NT2/D1 (cell line): ENCODE data around the gene GCK.

Experiments
- DNase-seq: peaks from one replicate; pipeline ENCODE4 v3.0.0-alpha.2; 2011; ENCODE audit warnings: low read depth, low spot score
- H3K27me3 ChIP-seq: 2 replicates; pipeline ENCODE4 v1.6.0; 2011; ENCODE audit warnings: mild to moderate bottlenecking; ENCODE audit not compliant: insufficient read length, insufficient read depth
- H3K36me3 ChIP-seq: 2 replicates; pipeline ENCODE4 v1.6.1; 2011; ENCODE audit warnings: mild to moderate bottlenecking, low read length, mixed read lengths; ENCODE audit not compliant: insufficient read depth, insufficient read length
- H3K4me1 ChIP-seq: 2 replicates; pipeline ENCODE4 v1.5.1; 2011; ENCODE audit not compliant: insufficient read depth, insufficient read length
- H3K4me3 ChIP-seq: 2 replicates; pipeline ENCODE4 v1.5.1; 2011; ENCODE audit warnings: low read depth; ENCODE audit not compliant: insufficient read length
- H3K9ac ChIP-seq: 2 replicates; pipeline ENCODE4 v1.6.0; 2011; ENCODE audit warnings: low read depth; ENCODE audit not compliant: insufficient read length
- H3K9me3 ChIP-seq: 2 replicates; pipeline ENCODE4 v1.5.1; 2011; ENCODE audit warnings: mild to moderate bottlenecking, low read length; ENCODE audit not compliant: insufficient read depth
- SUZ12 ChIP-seq: IDR thresholded peaks from 2 replicates; pipeline ENCODE4 v1.6.1; 2011; ENCODE audit not compliant: insufficient read length, insufficient read depth; ENCODE audit errors: extremely low read depth
- YY1 ChIP-seq: IDR thresholded peaks from 2 replicates; pipeline ENCODE4 v1.6.1; 2011; ENCODE audit not compliant: insufficient read length, insufficient read depth
- ZNF274 ChIP-seq: IDR thresholded peaks from 2 replicates; pipeline ENCODE4 v1.6.1; 2011; ENCODE audit warnings: mild to moderate bottlenecking, low read depth, low read length

GCK gene

DNA sequence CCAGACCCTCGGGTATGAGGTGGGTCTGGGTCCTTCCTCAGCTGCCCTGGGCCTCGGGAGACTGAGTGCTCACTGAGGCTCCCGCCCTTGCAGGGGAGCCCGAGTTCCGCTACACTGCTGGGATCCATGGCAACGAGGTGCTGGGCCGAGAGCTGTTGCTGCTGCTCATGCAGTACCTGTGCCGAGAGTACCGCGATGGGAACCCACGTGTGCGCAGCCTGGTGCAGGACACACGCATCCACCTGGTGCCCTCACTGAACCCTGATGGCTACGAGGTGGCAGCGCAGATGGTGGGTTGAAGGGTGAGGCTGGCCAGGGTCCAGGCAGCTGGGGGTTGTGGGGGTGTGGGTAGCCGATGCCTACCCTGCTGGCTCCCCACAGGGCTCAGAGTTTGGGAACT, 77.5 kb downstream of the GCK start:
- no peaks in the 10 kb centered on the region for H3K27me3 ChIP-seq

DNA sequence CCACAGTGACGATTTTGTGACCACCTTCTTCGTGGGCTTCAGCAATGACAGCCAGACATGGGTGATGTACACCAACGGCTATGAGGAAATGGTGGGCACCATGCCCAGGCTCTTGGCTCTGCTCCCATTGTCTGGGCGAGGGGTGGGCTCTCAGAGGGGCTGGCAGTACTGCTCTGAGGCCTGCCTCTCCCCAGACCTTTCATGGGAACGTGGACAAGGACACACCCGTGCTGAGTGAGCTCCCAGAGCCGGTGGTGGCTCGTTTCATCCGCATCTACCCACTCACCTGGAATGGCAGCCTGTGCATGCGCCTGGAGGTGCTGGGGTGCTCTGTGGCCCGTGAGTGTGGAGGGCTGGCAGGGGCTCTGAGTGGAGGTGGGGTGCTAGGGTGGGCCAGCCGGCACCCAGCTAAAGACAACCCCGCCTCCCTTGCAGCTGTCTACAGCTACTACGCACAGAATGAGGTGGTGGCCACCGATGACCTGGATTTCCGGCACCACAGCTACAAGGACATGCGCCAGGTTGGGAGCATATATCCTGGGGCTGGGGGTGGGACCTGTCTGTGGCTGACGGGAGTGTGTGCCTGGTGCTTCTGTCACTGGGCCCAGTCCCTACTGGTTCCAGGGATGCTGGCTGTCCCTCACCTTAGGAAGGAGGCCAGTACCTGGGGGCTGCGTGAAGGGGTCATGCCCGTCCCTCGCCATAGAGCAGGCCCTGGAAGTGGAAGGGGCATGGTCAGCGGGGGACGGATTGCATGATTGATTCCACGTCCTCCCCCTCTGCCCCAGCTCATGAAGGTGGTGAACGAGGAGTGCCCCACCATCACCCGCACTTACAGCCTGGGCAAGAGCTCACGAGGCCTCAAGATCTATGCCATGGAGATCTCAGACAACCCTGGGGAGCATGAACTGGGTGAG, 78.3 kb downstream of the GCK start:
- no peak overlapping the region for H3K4me3 ChIP-seq
- H3K36me3 ChIP-seq = peaks cover 96% of the 10 kb centered on the region
- H3K9ac ChIP-seq = no peak overlapping the region
- peaks cover 4% of the 10 kb centered on the region for H3K27me3 ChIP-seq
- TF ChIP-seq ZNF274 = no peak
- no peak for TF ChIP-seq SUZ12
- no peak for TF ChIP-seq YY1
- DNase-seq = no peak
- H3K4me1 ChIP-seq = peaks cover 3% of the 10 kb centered on the region
- no peaks in the 10 kb centered on the region for H3K9me3 ChIP-seq

More for the DNA sequence above, 77.5 kb downstream of the GCK start:
- Histone ChIP-seq H3K9ac (no peak overlapping the region), H3K9me3 (no peaks in the 10 kb centered on the region), H3K36me3 (peaks cover 96% of the 10 kb centered on the region), H3K4me3 (no peak overlapping the region), H3K4me1 (peaks cover 3% of the 10 kb centered on the region)
- TF ChIP-seq YY1 (no peak), SUZ12 (no peak)
- DNase-seq = no peak

DNA sequence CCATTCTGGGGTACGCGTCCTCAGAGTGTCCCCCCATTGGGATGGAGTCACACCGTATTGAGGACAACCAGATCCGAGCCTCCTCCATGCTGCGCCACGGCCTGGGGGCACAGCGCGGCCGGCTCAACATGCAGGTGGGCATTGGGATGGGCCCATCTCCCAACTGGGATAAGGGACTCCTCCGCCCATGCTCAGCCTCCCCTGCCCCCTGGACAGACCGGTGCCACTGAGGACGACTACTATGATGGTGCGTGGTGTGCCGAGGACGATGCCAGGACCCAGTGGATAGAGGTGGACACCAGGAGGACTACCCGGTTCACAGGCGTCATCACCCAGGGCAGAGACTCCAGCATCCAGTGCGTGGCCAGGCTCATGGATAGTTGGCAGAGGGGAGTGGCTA, 79.2 kb downstream of the GCK start:
- DNase-seq = no peak
- Histone ChIP-seq H3K9me3 (no peaks in the 10 kb centered on the region), H3K9ac (no peak overlapping the region), H3K36me3 (peaks cover 88% of the 10 kb centered on the region), H3K4me3 (no peak overlapping the region), H3K27me3 (peaks cover 12% of the 10 kb centered on the region), H3K4me1 (peaks cover 9% of the 10 kb centered on the region)
- TF ChIP-seq YY1 (no peak), SUZ12 (no peak), ZNF274 (no peak)

DNA sequence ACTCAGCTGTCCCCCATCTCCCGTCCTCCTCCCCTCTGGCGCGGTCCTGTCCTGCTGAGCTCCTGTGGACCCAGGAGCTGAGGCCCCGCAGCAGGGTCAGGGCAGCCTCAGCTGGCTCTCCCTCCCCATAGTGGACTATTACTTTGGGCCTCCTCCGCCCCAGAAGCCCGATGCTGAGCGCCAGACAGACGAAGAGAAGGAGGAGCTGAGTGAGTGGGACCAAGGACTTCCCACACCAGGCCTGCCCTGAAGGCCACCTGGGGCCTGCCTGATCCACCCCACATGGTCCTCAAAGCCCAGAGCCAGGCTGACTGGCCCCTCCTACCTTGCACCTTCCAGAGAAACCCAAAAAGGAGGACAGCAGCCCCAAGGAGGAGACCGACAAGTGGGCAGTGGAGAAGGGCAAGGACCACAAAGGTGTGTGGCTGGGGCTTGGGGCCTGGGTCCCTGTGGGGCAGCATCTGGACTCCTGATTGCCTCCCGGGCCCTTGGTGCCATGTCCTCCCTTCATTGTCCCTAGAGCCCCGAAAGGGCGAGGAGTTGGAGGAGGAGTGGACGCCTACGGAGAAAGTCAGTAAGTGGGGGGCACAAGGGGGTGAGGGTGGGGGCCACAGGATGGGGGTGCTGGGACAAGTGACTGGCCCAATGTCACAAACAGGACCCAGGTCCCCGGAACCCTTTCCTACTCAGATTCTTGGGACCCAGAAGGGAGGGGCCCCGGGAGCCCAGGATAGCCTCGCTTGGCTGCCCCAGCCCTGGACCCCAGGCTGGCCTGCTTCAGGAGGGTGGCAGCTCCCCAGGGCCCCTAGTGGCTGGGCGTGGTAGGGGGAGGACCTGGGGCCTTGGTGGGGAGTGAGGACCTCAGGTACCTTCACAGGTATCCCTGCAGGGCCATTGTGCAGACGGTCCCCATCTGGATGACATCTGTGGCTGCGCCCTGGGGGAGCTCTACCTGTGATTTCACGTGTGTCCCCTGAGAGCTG, 80.2 kb downstream of the GCK start:
- no peak for DNase-seq
- Histone ChIP-seq H3K36me3 (peaks cover 78% of the 10 kb centered on the region), H3K4me3 (no peak overlapping the region), H3K27me3 (peaks cover 14% of the 10 kb centered on the region), H3K4me1 (peaks cover 10% of the 10 kb centered on the region), H3K9ac (no peak overlapping the region), H3K9me3 (no peaks in the 10 kb centered on the region)
- no peak for TF ChIP-seq YY1
- no peak for TF ChIP-seq SUZ12
- TF ChIP-seq ZNF274 = no peak

DNA sequence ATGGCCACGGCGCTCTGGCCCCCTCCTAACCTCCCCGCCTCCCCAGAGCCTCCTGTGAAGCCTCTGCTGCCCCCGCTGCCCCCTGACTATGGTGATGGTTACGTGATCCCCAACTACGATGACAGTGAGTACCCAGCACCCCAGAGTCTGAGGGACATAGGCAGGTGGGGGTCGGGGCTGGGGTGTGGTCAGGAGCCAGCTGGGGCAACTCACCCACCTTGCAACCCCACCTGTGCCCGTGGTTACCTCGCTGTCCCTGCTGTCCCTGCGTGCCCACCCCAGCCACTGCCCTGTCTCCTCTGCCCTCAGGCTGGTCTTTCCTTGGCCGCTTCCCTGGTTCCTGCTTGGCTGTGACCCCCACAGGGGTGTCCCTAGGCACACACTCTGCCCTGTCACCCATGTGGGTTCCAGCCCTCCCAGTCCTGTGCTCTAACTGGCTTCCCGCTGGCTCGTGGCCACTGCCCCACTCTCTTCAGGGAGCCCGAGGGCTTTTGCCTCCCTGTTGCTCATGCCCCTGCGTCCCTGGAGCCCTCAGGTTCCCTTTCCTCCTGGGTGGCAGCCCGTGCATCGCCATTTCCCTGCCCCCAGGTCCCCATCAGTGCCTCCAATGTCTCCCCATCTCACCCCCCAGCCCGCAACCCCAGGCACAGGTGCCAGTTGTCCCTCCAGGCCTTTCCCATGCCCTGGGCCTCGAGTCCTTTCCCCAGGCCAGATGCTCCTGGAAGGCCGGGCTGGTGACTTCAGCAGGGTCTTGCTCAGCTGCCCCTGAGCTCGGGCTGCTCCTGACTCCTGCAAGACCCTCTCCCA, 81.1 kb downstream of the GCK start:
- Histone ChIP-seq H3K4me3 (no peak overlapping the region), H3K27me3 (peaks cover 21% of the 10 kb centered on the region), H3K9me3 (no peaks in the 10 kb centered on the region), H3K36me3 (peaks cover 72% of the 10 kb centered on the region), H3K9ac (no peak overlapping the region), H3K4me1 (peaks cover 14% of the 10 kb centered on the region)
- TF ChIP-seq ZNF274 (no peak), YY1 (no peak), SUZ12 (no peak)
- DNase-seq = no peak

DNA sequence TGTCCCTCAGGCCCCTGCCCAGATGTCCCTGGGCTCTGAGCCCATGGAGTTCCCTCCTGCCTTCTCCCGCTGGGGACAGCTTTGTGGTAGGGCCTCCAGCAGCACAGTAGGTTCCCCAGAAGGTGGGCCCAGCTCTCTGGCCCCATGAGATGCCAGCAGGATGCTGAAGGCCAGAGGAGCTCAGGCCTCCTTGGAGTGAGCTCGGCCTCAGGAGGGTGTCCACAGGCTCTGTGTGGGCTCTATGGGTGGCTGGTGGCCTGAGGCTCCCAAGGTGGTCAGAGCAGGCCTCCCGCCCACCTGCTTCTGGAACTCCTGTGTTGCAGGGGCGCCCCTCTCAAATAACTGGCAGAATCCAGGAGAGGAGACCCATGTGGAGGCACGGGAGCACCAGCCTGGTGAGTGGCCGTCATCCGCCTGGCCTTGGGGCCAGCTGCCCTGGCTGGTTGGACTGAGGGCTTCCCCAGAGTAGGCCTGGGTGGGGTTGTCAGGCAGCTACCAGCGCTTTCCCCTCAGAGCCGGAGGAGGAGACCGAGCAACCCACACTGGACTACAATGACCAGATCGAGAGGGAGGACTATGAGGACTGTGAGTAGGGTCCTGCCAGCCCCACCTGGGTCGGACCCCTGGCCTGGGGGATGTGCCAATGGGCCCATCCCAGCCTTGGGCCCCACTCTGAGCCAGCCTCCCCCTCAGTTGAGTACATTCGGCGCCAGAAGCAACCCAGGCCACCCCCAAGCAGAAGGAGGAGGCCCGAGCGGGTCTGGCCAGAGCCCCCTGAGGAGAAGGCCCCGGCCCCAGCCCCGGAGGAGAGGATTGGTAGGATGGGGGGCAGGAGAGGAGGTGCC, 81.9 kb downstream of the GCK start:
- Histone ChIP-seq H3K9me3 (no peaks in the 10 kb centered on the region), H3K4me3 (no peak overlapping the region), H3K4me1 (peaks cover 19% of the 10 kb centered on the region), H3K27me3 (peaks cover 29% of the 10 kb centered on the region), H3K36me3 (peaks cover 64% of the 10 kb centered on the region), H3K9ac (no peak overlapping the region)
- TF ChIP-seq YY1 (no peak), ZNF274 (no peak), SUZ12 (no peak)
- no peak for DNase-seq
